GM12892 (cell line): ENCODE results near the gene LZTS2.

Experiments
- POLR2A ChIP-seq: IDR thresholded peaks from 2 replicates; pipeline ENCODE4 v1.6.1; 2011; ENCODE audit warnings: low read depth, low read length, control low read depth
- POLR2AphosphoS5 ChIP-seq: IDR thresholded peaks from 2 replicates; pipeline ENCODE4 v1.6.1; 2011; ENCODE audit warnings: low read depth, low read length, control low read depth
- TAF1 ChIP-seq: IDR thresholded peaks from 2 replicates; pipeline ENCODE4 v1.6.1; 2011; ENCODE audit warnings: low read depth, mild to moderate bottlenecking, control low read depth, low read length, borderline replicate concordance

- TF ChIP-seq POLR2A (no peak), TAF1 (no peak), POLR2AphosphoS5 (no peak)
These were observed at the start of gene LZTS2 for GRCh38 chr10:100999742-101000126.
